Stimulated activated CD4-positive, alpha-beta T cell treated with anti-CD3 and anti-CD28 coated beads, Interleukin-4, amount 100 ng/mL, for 48 hours (primary cell): ENCODE results near the gene GDPGP1.
"Not testable (repeated sequence)": the region's sequence is repeated elsewhere in the genome, so short reads cannot be mapped to it uniquely, and the experiment has no call there.

Source experiments
- DNase-seq, 2 donors: peaks; one replicate each; pipeline ENCODE4 v3.0.0-alpha.2; 2020; ENCODE audit warnings: low read depth in 2 of 2

The GDPGP1 gene, protein sequence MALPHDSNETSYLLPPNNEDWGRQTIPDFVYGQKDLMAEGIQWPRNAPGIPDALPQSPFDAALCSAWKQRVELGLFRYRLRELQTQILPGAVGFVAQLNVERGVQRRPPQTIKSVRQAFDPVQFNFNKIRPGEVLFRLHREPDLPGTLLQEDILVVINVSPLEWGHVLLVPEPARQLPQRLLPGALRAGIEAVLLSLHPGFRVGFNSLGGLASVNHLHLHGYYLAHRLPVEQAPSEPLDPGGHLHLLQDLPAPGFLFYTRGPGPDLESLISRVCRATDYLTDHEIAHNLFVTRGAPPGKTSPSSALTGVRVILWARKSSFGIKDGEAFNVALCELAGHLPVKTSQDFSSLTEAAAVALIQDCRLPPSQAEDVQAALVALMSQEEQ

DNA sequence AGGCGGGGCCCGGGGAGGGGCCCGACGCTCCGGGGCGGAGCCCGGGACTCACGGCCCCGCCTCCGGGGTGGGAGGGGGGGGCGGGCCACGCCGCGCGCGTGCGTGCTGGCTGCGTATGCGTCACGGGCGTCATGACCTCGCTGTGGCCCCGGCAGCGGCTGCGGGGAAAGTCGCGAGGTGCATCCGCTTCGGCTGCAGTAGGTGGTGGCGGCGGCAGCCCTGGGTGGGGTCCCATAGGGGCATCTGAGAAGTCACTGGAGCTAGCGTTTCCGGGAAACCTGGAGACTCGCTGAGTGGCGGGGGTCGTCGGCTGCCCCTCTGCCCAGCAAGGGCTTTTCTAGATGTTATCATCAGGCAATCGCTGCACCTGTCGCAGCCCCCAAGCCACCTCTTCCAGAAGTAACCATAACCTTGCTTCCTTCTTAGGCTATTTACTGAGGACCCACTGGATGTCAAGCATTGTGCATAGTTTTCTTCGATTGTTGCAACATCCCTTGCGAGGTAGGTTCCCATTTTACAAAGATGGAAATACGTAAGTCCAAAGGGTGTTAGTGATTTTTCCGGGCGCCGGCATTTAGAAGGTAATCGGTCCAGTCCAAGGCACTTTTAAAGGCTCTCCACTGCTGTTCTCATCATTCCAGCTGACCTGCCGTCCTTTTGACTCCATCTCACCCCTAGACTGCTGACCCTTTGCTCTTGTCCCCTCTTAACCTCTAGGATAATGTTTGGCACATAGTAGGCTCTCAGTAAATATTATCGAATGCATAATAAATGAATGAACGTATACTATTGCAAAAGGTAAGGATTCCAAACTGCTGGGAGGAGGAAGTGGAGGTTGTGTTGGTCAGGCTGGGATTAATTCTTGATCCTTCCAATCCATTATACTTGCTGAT, at the start of gene GDPGP1:
TSS of gene GDPGP1 (plus strand) at position 114 of the 893 bp plus-strand sequence. CDS start 6,700 bp downstream, outside the sequence.
- DNase-seq: no peak

DNA sequence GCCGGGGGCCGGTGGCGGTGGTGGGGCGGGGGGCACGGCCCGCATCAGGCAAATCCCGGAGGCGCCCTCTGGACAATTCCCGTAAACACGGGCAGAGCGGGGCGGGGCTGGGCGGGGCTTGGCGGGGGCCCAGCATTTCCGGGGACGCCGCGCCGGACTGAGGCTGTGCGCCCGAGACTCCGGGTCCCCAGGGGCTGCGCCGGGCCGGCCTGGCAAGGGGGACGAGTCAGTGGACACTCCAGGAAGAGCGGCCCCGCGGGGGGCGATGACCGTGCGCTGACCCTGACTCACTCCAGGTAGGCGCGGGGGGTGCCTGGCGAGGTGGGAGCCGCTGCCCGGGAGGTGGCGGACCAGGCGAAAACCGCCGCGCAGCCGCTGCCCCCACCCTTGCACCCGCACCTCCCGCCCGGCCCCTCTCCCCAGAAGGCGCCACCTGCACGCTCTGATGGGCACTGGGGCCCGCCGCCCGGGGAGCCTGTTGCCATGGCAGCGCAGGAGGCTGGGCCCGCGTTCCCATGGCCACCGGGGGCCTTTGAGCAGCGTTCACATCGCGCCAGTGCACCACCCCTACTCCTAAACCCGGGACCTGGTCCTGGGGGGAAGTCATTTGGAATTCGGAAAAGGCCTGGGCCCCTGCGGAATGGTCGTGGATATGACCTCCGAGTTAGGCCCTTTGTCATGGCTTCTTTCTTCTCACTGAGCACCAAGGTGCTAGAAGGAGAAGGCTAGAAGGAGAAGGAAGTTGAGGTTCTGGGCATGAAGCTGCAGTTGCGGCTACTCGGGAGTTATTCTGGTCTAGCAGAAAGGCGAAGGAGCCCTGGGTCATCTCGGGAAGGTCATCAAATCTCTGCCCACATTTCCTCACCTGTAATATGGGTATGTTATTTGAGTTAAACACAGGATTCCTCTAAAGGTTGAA, 49.0 kb upstream of the GDPGP1 start:
- peak in 1 of 2 donors; percentile 23 for DNase-seq

DNA sequence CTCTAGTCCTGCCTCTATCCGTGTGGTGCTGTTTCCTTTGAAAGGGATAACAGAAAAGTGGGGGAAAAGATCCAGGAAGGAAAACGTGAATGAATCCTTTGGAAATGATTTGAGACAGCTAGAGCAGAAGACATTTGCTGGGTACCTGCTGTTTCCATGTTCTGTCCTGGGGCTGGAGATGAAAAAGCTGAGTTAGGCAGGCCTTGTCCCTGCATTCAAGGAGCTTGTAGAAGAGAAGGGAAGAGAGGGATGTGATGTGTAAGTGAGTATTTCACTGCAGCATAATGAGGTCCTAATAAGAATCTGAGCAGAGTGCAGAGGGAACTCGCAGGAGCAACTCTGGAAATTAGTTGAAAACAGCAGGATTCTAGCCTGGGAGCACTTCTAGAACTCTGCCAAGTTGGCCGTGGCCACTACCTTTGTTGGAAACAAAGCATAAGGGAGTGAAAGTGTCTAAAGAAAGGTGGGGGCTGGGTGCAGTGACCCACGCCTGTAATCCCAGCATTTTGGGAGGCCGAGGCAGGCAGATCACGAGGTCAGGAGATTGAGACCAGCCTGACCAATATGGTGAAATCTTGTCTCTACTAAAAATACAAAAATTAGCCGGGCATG, 46.6 kb upstream of the GDPGP1 start:
- DNase-seq: no peak

DNA sequence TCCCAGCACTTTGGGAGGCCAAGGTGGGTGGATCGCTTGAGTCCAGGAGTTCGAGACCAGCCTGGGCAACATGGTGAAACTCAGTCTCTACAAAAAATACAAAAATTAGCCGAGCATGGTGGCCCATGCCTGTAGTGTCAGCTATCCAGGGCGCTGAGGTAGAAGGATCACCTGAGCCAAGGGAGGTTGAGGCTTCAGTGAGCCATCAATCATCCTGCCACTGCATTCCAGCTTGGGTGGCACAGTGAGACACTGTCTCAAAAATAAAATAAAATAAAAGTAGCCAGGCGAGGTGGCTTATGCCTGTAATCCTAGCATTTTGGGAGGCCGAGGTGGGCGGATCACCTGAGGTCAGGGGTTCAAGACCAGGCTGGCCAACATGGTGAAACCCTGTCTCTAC, 45.9 kb upstream of the GDPGP1 start:
- DNase-seq: not testable (repeated sequence)

DNA sequence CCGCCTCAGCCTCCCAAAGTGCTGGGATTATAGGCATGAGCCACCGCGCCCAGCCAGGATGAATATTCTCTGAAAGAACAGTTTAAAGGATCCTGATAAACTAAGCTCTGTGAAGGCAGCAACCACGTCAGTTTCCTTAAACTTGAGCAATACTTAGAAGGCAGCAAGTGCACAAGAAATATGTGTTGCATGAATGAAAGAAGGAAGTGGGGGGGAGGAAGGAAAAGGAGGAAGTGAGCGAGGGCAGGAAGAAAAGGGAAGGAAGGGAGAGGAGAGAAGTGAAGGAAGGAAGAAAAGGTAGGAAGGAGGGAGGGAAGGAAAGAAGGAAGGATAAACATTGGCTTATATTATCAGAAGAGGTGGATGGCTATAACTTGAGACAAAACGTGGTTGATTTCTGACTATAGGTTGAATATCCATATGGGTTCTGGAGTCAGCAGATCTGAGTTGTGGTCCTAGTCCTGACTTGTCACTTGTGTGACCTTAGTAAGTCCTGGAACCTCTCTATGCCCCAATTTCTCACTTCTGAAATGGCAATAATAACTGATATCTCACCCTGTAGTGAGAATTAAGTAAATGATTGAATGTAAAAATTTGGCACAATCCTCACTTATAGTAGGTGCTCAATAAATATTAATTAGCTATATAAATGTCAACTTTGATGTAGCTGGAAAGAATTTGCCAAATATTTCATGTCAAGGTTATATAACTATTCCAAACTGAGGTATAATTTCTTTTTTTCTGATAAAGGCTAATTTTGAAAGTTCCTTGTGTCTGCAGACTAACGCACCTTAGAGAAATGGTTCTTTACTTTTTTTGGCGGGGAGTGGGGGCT, 44.9 kb upstream of the GDPGP1 start:
- no peak for DNase-seq

DNA sequence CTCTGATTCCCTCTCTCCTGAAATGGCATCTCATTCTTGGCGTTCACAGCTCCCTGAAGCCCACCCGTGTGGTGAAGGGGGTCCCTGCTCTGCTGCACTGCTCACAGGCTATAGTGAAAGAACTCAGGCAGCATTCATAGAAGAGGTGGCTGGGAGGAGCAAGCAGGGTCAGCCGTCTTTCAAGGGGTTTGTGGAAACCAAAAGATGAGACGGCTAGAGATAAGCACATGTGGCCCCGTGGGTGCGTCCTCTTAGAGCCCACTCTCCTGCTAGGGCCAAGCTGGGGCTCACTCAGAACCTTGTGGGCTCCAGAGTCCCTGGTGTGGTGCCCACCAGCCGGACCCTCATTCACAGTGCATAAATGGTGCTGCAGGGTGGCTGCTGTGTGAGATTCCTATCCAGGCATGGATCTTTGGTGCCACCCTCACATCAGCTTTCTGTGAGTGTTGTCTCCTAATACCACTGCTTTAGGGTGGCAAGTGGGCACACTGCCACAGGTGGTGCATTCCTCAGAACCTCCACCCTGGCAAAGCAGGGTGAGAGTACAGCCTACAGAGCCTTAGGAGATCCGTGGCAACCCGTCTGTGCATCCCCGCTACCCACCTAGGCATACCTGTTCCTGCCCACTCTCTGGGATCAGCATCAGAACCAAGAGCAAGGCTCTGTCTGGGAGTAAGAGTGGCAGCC, 44.1 kb upstream of the GDPGP1 start:
- no peak for DNase-seq

DNA sequence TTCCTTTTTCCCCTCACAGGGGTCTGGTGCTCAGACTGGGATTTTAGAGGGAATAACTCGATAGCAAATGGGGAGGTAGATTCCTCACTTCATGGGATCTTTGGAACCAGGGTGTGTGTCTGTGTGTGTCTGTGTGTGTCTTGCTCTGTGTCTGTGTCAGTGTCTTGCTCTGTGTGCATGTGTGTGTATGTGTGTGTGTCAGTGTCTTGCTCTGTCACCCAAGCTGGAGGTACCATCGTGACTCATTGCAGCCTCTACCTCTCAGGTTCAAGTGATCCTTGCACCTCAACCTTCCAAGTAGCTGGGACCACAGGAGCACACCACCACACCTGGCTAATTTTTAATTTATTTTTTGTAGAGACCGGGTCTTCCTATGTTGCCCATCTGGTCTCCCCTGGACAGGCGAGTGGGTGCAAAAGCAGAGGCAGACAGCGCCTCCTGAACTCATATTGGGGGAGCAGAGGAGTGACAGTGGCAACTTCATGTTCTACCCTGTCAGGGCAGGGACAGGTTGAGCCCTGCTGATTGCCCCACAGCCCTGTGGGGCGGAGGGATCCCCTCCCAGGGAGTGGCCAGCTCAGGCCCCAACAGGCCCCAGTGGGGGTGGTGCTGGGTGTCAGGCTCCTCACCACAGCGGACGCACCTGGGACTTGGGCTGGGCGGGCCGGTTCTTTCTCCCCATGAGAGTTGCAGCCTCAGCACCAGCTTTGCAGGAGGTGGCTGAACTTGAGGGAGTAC, 43.2 kb upstream of the GDPGP1 start:
- no peak for DNase-seq

DNA sequence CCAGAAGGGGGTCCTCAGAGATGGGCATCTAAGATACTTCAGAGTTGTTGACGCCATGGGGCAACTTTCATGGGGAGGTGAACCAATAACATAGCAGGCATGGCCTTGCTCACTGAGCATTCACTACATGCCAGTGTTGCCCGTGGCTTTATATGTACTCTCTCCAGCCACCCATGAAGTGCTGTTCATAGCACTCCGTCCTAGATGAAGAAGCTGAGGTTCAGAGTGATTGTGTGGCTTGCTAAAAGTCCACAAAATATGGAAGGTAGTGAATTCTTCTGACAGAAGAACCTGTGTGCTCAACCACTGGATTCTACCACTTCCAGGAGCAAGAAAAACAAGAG, 42.7 kb upstream of the GDPGP1 start:
- no peak for DNase-seq

DNA sequence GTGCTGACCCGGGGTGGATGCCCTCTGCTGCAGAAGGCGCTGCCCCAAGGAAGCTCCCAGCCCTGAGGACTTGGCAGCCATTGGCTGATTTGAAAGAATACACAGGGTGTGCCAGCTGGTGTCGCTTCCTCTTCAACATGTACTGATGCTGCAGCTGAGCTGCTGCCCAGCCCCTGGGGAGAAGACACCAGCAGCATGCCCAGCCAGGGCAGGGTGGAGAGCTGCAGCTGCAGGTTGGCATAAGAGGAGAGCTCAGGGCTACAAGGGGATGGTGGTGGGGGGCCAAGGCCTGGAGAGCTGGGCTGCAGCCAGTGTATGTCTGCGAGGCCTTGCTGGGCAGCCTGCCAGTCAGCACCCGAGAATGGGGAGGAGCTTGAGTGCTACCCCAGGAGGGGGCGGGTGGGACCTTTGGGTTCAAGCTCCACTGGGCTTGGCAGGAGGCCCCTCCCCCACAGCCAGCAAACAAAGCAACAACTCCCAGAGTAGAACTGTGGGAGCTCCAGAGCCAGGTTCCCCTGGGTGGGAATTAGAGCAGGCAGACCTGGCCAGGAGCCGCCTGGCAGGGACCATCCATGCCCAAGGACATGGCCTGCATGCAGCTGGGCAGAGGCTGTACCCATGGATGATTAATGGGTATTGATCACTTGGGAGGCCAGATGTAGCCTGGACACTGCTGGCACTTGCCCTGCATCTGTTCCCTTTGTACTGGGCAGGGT, 42.1 kb upstream of the GDPGP1 start:
- no peak for DNase-seq

DNA sequence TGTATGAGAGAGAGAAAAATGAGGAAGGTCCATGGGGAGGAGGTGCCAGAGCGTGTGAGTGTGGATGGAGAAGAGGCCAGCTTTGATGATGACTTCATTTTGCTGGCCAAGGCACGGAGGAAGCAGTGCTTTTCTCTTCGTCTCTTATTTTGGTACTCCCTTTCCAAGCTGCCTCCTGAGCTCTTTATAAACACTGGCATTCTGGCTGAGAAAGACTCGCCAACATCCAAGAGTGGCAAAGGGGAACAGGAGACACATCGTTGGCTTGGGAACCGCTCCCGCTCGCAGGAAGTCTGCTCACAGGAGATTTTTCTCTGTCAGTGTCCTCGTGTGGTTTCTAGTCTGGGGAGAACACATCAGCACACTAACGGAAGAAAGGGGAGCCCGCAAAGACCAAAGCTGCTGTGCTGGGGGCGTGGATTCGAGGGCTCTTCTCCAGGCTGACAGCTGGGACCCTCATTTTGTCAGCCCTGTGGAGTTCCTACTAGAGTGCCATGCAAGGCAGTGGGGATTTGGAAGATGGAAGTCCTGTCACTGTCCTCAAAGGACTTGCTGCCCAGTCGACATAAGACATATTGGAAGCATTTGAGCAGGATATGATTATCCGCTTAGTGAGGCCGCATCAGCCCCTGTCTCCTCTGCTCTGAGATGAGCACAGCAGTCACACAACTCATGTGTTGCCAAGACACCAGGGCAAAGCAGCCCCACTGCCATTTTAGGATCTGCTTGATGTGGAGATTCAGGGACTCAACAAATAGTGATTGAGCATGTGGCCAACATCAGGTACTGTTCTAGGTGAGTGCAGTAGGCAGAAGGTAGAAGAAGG, 40.8 kb upstream of the GDPGP1 start:
- no peak for DNase-seq

DNA sequence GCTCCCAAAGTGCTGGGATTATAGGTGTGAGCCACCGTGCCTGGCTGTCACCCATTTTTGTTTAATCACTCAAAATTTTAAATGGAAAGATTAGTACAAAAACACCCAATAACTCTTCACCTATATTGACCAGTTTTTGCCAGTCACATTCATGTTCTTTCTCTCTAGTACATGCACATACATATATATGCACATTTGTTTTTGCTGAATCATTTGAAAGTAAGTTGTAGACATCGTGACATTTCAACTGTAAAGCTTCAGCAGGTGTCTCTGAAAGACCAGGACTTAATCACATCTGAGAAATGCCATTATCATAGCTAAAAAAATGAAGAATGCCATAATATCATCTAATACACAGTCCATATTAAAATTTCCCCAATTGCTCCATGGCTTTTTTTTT, 39.4 kb upstream of the GDPGP1 start:
- no peak for DNase-seq

DNA sequence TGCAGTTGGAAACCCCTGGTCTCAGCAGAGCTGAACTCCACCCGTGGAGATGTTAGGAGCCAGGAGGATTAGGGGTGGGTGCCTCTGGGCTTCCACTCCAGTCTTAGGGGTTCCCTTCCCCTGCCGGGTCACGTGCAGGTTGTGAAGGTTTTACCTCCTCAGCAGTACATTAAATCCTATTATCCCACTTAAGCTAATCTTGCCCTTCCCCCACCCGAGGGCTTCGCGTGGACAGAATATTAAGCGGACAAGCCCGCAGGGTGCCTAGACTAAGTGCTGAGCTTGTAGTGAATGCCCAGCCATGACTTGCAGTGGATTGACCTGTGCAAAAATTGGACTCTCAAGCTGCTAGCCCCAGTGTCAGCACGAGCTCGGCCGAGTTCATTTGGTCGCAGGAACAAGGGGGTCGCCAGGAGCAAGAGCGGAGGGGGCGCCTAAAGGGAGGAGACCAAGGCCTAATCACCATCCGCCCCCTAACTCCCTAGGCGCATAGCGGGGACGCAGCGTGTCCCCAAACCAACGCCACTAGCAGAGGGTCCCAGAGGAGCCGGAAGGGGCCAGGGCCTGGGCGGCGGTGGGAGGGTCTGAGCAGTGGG, 33.4 kb upstream of the GDPGP1 start:
- no peak for DNase-seq

DNA sequence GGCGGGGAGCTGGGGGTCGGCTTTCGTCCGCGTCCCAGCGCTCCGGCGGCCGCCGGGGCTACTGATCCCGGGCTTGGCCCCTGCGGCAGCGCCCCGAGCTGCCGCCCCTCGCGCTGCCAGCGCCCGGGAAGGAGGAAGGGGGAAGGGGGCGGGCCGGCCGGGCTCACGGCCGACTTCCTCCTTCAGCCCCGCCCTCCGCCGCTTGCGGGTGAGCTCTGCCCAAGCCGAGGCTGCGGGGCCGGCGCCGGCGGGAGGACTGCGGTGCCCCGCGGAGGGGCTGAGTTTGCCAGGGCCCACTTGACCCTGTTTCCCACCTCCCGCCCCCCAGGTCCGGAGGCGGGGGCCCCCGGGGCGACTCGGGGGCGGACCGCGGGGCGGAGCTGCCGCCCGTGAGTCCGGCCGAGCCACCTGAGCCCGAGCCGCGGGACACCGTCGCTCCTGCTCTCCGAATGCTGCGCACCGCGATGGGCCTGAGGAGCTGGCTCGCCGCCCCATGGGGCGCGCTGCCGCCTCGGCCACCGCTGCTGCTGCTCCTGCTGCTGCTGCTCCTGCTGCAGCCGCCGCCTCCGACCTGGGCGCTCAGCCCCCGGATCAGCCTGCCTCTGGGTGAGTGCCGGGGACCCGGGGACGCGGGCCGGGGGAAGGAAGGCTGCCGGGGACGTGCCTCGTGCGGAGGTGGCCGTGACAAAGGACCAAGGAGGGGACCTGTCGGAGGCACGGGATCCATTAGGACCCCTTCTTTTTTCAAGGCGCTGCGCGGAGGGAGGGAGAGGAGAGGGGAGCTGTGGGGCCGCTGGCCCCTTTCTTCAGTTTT, 32.7 kb upstream of the GDPGP1 start, which contains the start of gene SEMA4B:
TSS of gene SEMA4B (plus strand) at position 201 of the 814 bp plus-strand sequence. CDS start at position 450, 249 bp downstream.
- DNase-seq: peak; percentile 57 to 69

DNA sequence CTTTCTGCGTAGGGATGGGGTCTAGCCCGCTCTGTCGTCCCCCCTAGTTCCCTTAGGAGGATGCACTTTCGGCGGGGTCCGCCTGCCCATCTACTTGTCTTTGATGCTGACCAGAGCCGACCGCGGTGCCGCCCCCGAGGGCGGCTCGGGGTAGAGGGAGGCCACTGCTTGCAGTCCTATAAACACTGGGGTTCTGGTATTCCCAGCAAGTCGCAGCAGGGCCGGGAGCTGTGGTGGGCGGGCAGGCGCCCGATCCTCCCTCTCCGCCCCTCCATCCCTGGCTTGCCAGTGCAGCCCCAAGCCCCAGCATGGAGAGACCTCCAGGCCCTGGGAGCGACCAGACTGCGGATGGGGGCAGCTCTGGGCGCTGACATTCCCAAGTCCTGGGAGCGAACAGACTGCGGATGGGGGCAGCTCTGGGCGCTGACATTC, 32.0 kb upstream of the GDPGP1 start:
- DNase-seq: no peak

DNA sequence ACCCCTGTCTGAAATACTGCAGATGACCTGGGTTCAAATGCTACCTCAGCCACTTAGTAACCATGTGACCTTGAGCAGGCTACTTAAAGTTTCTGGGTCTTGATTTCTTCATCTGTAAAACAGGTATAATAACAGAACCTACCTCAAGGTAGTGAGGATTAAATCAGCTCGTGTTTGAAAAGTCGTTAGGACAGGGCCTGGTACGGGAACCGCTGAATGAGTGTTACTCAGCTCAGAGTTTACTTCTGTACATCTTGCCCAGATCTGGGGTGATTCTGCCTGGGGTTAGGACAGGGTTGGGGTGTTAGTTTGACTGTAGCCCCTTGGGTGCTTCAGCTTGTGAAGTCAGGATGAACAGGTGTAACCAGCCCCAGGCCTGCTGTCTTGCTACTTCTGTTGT, 31.1 kb upstream of the GDPGP1 start:
- no peak for DNase-seq

DNA sequence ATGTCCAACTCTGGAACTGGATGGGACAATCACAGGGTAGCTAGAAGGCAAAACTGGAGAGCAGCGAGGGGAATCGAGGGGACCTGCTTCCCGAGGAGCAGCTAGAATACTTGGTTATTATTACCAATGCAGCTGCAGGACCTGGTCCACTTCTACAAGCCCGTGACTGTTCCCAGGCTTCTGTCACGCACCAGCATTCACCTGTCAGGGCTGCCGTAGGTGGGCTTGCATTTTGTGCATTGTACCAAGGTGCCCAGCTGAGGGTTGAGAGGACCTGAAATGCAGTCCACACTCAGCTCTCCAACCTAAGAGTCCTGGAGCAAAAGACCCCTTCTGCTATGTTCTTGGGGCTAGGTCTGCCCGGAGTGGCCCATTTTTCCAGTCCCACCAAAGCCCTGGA, 30.5 kb upstream of the GDPGP1 start:
- no peak for DNase-seq
